ENCODE data around the gene MMAB.

Gene MMAB

DNA sequence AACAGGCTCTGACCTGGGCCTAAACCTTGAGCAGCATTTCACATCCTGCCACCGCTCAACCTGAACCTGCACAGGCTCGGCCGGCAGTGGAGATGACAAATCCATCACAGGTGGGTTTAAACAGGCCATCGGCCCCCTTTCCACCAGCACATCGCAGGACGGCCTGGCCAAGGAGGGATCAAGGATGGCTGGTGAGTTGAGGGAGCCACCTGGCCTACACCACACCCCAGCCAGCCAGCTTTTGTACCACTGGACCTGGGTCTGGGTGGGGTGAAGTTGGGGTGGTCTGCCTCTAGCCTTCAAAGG lies 14.2 kb downstream of the MMAB start:
- H3K4me1 ChIP-seq (ENCODE audit: control insufficient read depth, insufficient read depth, low read length) = no peaks in the 10 kb centered on the region; the same call in 1 of the 2 replicates
- no peaks in the 10 kb centered on the region for H3K9me3 ChIP-seq (ENCODE audit: control insufficient read depth, insufficient read depth, low read depth, low read length)
- no peaks in the 10 kb centered on the region for H3K27me3 ChIP-seq (ENCODE audit: control insufficient read depth, insufficient read depth, low read length)
- no peak overlapping the region for H3K27ac ChIP-seq (ENCODE audit: low read depth, low read length)
- peaks cover 46% of the 10 kb centered on the region for H3K36me3 ChIP-seq (ENCODE audit: control insufficient read depth, insufficient read depth, low read length)
- H3K4me3 ChIP-seq (ENCODE audit: low read depth, low read length) = no peak overlapping the region
- no peak overlapping the region for H3K9ac ChIP-seq (ENCODE audit: low read length)

DNA sequence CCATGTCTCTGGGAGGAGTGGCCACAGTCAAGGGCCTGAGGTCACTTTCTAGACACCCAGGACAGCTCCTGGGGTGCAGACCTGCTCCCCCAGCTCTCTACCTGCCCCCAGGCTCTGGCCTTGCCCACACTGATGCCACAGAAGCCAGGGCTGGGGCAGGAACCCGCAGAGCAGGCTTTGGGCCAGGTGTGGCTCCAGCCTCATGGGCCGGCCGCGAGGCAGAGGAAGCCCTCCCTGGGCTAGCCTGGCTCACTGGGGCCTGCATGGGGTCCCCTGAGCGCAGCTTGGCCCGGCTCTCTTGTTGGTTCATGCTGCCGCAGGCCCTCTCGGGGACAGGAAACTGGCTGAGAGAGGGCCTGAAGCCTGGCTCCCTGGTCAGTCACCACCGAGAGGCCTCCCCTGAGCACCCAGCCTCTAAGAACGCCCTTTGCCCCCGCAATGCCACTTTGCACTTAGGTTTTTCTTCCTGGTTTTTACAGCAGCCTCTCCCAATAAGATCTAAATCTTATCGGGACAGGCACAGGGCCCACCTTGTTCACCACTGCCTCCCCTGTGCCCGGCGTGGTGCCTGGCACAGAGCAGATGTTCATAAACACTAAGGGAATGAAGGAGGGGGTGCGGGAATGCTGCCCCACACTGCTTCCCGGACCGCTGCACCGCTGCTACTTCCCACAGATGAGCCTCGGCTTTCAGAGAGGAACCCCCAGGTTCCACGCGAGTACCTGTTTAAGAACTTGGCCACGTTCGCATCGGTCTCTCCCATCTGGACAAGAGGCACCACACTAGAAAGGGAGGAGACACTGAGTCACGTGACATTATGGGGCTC lies 14.7 kb downstream of the MMAB start:
- no peaks in the 10 kb centered on the region; the same call in 1 of the 2 replicates for H3K4me1 ChIP-seq (ENCODE audit: control insufficient read depth, insufficient read depth, low read length)
- no peak overlapping the region for H3K9ac ChIP-seq (ENCODE audit: low read length)
- H3K4me3 ChIP-seq (ENCODE audit: low read depth, low read length) = no peak overlapping the region
- H3K27ac ChIP-seq (ENCODE audit: low read depth, low read length) = no peak overlapping the region; the same call in 1 of the 2 replicates
- peaks cover 41% of the 10 kb centered on the region for H3K36me3 ChIP-seq (ENCODE audit: control insufficient read depth, insufficient read depth, low read length)
- no peaks in the 10 kb centered on the region for H3K9me3 ChIP-seq (ENCODE audit: control insufficient read depth, insufficient read depth, low read depth, low read length)
- no peaks in the 10 kb centered on the region for H3K27me3 ChIP-seq (ENCODE audit: control insufficient read depth, insufficient read depth, low read length)

GRCh38 chr12:109557805-109558204 lies 15.5 kb downstream of the MMAB start:
- H3K4me1 ChIP-seq (ENCODE audit: control insufficient read depth, insufficient read depth, low read length) = no peaks in the 10 kb centered on the region; the same call in 1 of the 2 replicates
- H3K9ac ChIP-seq (ENCODE audit: low read length) = no peak overlapping the region
- no peaks in the 10 kb centered on the region for H3K9me3 ChIP-seq (ENCODE audit: control insufficient read depth, insufficient read depth, low read depth, low read length)
- H3K36me3 ChIP-seq (ENCODE audit: control insufficient read depth, insufficient read depth, low read length) = peaks cover 33% of the 10 kb centered on the region
- no peak overlapping the region for H3K4me3 ChIP-seq (ENCODE audit: low read depth, low read length)
- no peak overlapping the region for H3K27ac ChIP-seq (ENCODE audit: low read depth, low read length)
- no peaks in the 10 kb centered on the region for H3K27me3 ChIP-seq (ENCODE audit: control insufficient read depth, insufficient read depth, low read length)

DNA sequence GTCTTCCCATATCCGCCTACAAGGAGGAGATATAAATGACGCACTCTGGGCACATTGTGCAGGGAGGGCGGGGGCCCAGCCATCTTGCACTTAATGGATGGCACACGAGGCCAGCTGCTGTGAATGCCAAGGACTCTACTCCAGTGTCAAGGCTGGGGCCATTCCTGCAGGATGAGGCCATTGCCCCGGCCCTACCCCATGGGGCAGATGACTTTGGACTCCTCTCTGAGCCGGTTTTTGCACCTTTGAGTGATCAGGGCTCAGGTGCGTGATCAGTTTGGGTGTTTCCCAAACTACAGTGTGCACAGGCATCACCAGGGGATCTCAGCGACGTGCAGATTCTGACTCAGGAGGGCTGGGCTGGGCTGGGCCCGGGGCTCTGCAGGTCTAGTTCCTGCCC lies 16.1 kb downstream of the MMAB start:
- H3K9ac ChIP-seq (ENCODE audit: low read length) = no peak overlapping the region
- H3K36me3 ChIP-seq (ENCODE audit: control insufficient read depth, insufficient read depth, low read length) = peaks cover 27% of the 10 kb centered on the region; the same call in 1 of the 2 replicates
- no peaks in the 10 kb centered on the region for H3K9me3 ChIP-seq (ENCODE audit: control insufficient read depth, insufficient read depth, low read depth, low read length)
- H3K4me1 ChIP-seq (ENCODE audit: control insufficient read depth, insufficient read depth, low read length) = no peaks in the 10 kb centered on the region; the same call in 1 of the 2 replicates
- no peak overlapping the region for H3K27ac ChIP-seq (ENCODE audit: low read depth, low read length)
- no peak overlapping the region for H3K4me3 ChIP-seq (ENCODE audit: low read depth, low read length)
- no peaks in the 10 kb centered on the region for H3K27me3 ChIP-seq (ENCODE audit: control insufficient read depth, insufficient read depth, low read length)

GRCh38 chr12:109555431-109556315 lies 17.6 kb downstream of the MMAB start:
- H3K27me3 ChIP-seq (ENCODE audit: control insufficient read depth, insufficient read depth, low read length) = no peaks in the 10 kb centered on the region
- H3K9ac ChIP-seq (ENCODE audit: low read length) = no peak overlapping the region
- H3K4me1 ChIP-seq (ENCODE audit: control insufficient read depth, insufficient read depth, low read length) = no peaks in the 10 kb centered on the region; the same call in 1 of the 2 replicates
- H3K4me3 ChIP-seq (ENCODE audit: low read depth, low read length) = no peak overlapping the region
- peaks cover 18% of the 10 kb centered on the region; the same call in 1 of the 2 replicates for H3K36me3 ChIP-seq (ENCODE audit: control insufficient read depth, insufficient read depth, low read length)
- no peak overlapping the region for H3K27ac ChIP-seq (ENCODE audit: low read depth, low read length)
- no peaks in the 10 kb centered on the region for H3K9me3 ChIP-seq (ENCODE audit: control insufficient read depth, insufficient read depth, low read depth, low read length)

DNA sequence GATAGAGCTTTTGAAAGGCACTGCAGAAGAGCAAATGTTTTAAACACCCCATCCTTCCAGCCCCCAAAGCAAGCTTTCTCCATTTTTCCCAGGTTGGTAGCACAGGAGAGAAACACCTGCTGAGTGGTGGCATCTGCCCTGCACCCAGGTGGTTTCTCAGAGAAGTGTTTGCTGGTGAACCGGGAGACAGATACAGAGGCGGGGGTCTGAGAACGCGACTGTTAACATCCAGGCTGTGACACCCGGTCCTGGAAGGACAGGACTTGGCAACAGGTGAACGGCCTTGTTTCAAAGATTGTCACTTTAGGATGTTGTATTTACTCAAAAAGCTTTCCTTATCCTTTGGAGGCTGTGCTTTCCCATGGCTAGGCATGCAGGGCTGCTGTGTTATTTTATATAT lies 18.5 kb downstream of the MMAB start:
- H3K4me3 ChIP-seq (ENCODE audit: low read depth, low read length) = no peak overlapping the region
- H3K9me3 ChIP-seq (ENCODE audit: control insufficient read depth, insufficient read depth, low read depth, low read length) = no peaks in the 10 kb centered on the region
- H3K36me3 ChIP-seq (ENCODE audit: control insufficient read depth, insufficient read depth, low read length) = peaks cover 15% of the 10 kb centered on the region; the same call in 1 of the 2 replicates
- H3K9ac ChIP-seq (ENCODE audit: low read length) = no peak overlapping the region
- H3K27ac ChIP-seq (ENCODE audit: low read depth, low read length) = no peak overlapping the region
- H3K4me1 ChIP-seq (ENCODE audit: control insufficient read depth, insufficient read depth, low read length) = no peaks in the 10 kb centered on the region; the same call in 1 of the 2 replicates
- no peaks in the 10 kb centered on the region for H3K27me3 ChIP-seq (ENCODE audit: control insufficient read depth, insufficient read depth, low read length)

- Histone ChIP-seq H3K4me3 (ENCODE audit: low read depth, low read length) (no peak overlapping the region), H3K27ac (ENCODE audit: low read depth, low read length) (no peak overlapping the region), H3K36me3 (ENCODE audit: control insufficient read depth, insufficient read depth, low read length) (peaks cover 12% of the 10 kb centered on the region; the same call in 1 of the 2 replicates), H3K9me3 (ENCODE audit: control insufficient read depth, insufficient read depth, low read depth, low read length) (no peaks in the 10 kb centered on the region), H3K9ac (ENCODE audit: low read length) (no peak overlapping the region), H3K4me1 (ENCODE audit: control insufficient read depth, insufficient read depth, low read length) (no peaks in the 10 kb centered on the region; the same call in 1 of the 2 replicates), H3K27me3 (ENCODE audit: control insufficient read depth, insufficient read depth, low read length) (no peaks in the 10 kb centered on the region)
These were observed 19.3 kb downstream of the MMAB start for GRCh38 chr12:109553906-109554500.

GRCh38 chr12:109553483-109553882 lies 19.8 kb downstream of the MMAB start:
- H3K27me3 ChIP-seq (ENCODE audit: control insufficient read depth, insufficient read depth, low read length) = no peaks in the 10 kb centered on the region
- 0 out of 2 replicates have a peak, but pooled peaks cover 9% of the 10 kb centered on the region for H3K36me3 ChIP-seq (ENCODE audit: control insufficient read depth, insufficient read depth, low read length)
- H3K9ac ChIP-seq (ENCODE audit: low read length) = no peak overlapping the region
- H3K27ac ChIP-seq (ENCODE audit: low read depth, low read length) = no peak overlapping the region
- H3K9me3 ChIP-seq (ENCODE audit: control insufficient read depth, insufficient read depth, low read depth, low read length) = no peaks in the 10 kb centered on the region
- no peak overlapping the region for H3K4me3 ChIP-seq (ENCODE audit: low read depth, low read length)
- no peaks in the 10 kb centered on the region; the same call in 1 of the 2 replicates for H3K4me1 ChIP-seq (ENCODE audit: control insufficient read depth, insufficient read depth, low read length)

DNA sequence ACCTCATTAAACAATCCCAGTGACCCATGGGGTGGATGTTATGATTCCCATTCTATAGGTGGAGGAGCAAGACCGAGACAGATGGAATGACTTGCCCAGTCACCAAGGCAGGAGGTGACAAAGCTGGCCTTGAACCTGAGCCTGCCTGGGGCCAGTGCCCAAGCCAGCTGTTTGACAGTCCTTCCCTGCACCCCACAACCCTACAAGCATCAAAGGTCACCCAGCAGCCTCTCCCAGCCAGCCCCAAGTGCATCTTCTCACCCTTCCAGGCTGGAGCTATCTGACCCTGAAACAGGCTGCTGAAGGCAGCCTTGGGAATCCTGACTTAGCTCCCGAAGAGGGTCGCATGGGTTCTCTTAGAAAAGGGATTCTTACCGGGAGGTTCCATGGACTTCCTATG lies 20.3 kb downstream of the MMAB start:
- Histone ChIP-seq H3K4me1 (ENCODE audit: control insufficient read depth, insufficient read depth, low read length) (no peaks in the 10 kb centered on the region; the same call in 1 of the 2 replicates), H3K36me3 (ENCODE audit: control insufficient read depth, insufficient read depth, low read length) (0 out of 2 replicates have a peak, but pooled peaks cover 7% of the 10 kb centered on the region), H3K27ac (ENCODE audit: low read depth, low read length) (no peak overlapping the region), H3K9me3 (ENCODE audit: control insufficient read depth, insufficient read depth, low read depth, low read length) (no peaks in the 10 kb centered on the region), H3K27me3 (ENCODE audit: control insufficient read depth, insufficient read depth, low read length) (no peaks in the 10 kb centered on the region), H3K4me3 (ENCODE audit: low read depth, low read length) (no peak overlapping the region), H3K9ac (ENCODE audit: low read length) (no peak overlapping the region)

GRCh38 chr12:109551108-109551507 lies 22.2 kb downstream of the MMAB start:
- Histone ChIP-seq H3K4me1 (ENCODE audit: control insufficient read depth, insufficient read depth, low read length) (no peaks in the 10 kb centered on the region; the same call in 1 of the 2 replicates), H3K9me3 (ENCODE audit: control insufficient read depth, insufficient read depth, low read depth, low read length) (no peaks in the 10 kb centered on the region), H3K9ac (ENCODE audit: low read length) (no peak overlapping the region), H3K36me3 (ENCODE audit: control insufficient read depth, insufficient read depth, low read length) (0 out of 2 replicates have a peak, but pooled peaks cover under 1% of the 10 kb centered on the region), H3K4me3 (ENCODE audit: low read depth, low read length) (no peak overlapping the region), H3K27ac (ENCODE audit: low read depth, low read length) (no peak overlapping the region), H3K27me3 (ENCODE audit: control insufficient read depth, insufficient read depth, low read length) (no peaks in the 10 kb centered on the region)

Data from HUES6 (cell line).